Activated CD4-positive, alpha-beta T cell treated with anti-CD3 and anti-CD28 coated beads, Interleukin-2, amount 10 ng/mL, durations not matched to agents 7 days and 5 days (primary cell): ENCODE data around the gene VIM. TPM values are rescaled to one million over a fixed set of nuclear protein-coding genes. Genes with fewer than 3 reads are reported as not detected.

Experiments used
- CTCF ChIA-PET: fragments of 350-600 bp; sonication (Branson Sonifier 250); formaldehyde crosslinking; loops from one replicate; lab custom pipeline; 2021; ENCODE audit warnings: antibody characterized with exemption; lab: Charles Lee
- POLR2A ChIA-PET: fragments of 350-600 bp; sonication (Branson Sonifier 250); formaldehyde crosslinking; loops from one replicate; lab custom pipeline; 2021; ENCODE audit warnings: antibody characterized with exemption; lab: Charles Lee
- DNase-seq: peaks from one replicate; pipeline ENCODE4 v3.0.0-alpha.2; 2020
- H3K27ac Mint-ChIP-seq: one replicate; pipeline ENCODE4 v1.8.0; 2021; ENCODE audit warnings: mild to moderate bottlenecking, moderate library complexity, mixed read lengths
- H3K27me3 Mint-ChIP-seq: one replicate; pipeline ENCODE4 v1.8.0; 2021; ENCODE audit warnings: mixed read lengths
- H3K36me3 Mint-ChIP-seq: one replicate; pipeline ENCODE4 v1.8.0; 2021; ENCODE audit warnings: low read depth, mixed read lengths
- H3K4me1 Mint-ChIP-seq: one replicate; pipeline ENCODE4 v1.8.0; 2021; ENCODE audit warnings: mixed read lengths
- H3K4me3 Mint-ChIP-seq: one replicate; pipeline ENCODE4 v1.8.0; 2021; ENCODE audit warnings: mild to moderate bottlenecking, moderate library complexity, mixed read lengths
- H3K9me3 Mint-ChIP-seq: one replicate; pipeline ENCODE4 v1.8.0; 2021; ENCODE audit warnings: mixed read lengths
- total RNA-seq, 2 experiments: library from RNA; stranded (reverse); gene quantifications; one replicate each; pipeline ENCODE4 v1.2.3, GENCODE V29; 2021

The VIM gene
- total RNA-seq, 2 experiments from 2014 or later, result 2,713 to 2,904 TPM

GRCh38 chr10:17200001-17200911 is 27.8 kb upstream of the VIM start:
- H3K9me3 Mint-ChIP-seq, result peaks cover 1% of the 10 kb centered on the region
- POLR2A ChIA-PET, result interaction anchor here (1.6 kb wide), 1 partner anchor 383 kb away, joined by 7 read pairs; the partner anchor contains the start of gene RSU1
- peak overlapping the region; percentile 79 for H3K4me3 Mint-ChIP-seq
- H3K36me3 Mint-ChIP-seq, result peaks cover 5% of the 10 kb centered on the region
- no peaks in the 10 kb centered on the region for H3K27me3 Mint-ChIP-seq
- DNase-seq, result no peak
- CTCF ChIA-PET, result interaction anchor here (0.6 to 2.8 kb wide), 9 partner anchors 12 to 418 kb away, joined by 3 to 10 read pairs (median 4); partner anchors contain the start of gene VIM
- peak overlapping the region; percentile 91 for H3K27ac Mint-ChIP-seq
- H3K4me1 Mint-ChIP-seq, result peaks cover 52% of the 10 kb centered on the region

GRCh38 chr10:17200912-17201793 is 26.9 kb upstream of the VIM start, which contains the start of gene TRDMT1:
Gene TRDMT1 (minus strand): TSS chr10:17201672. CDS start chr10:17201634, 38 bp downstream.
- peak within 1 kb of the TSS; percentile 91 for H3K27ac Mint-ChIP-seq
- peaks cover 60% of the 10 kb centered on the region for H3K4me1 Mint-ChIP-seq
- H3K9me3 Mint-ChIP-seq, result no peaks in the 10 kb centered on the region
- ChIA-PET CTCF (interaction anchor here (0.6 to 2.8 kb wide), 8 partner anchors 11 to 419 kb away, joined by 3 to 10 read pairs (median 4); partner anchors contain the start of gene VIM), POLR2A (interaction anchor here (1.6 kb wide), 1 partner anchor 384 kb away, joined by 7 read pairs; the partner anchor contains the start of gene RSU1)
- H3K36me3 Mint-ChIP-seq, result peaks cover 5% of the 10 kb centered on the region
- peak; percentile 77 for DNase-seq
- no peaks in the 10 kb centered on the region for H3K27me3 Mint-ChIP-seq
- H3K4me3 Mint-ChIP-seq, result peak within 1 kb of the TSS; percentile 79

GRCh38 chr10:17201794-17202116 is 26.3 kb upstream of the VIM start:
- H3K4me1 Mint-ChIP-seq, result peaks cover 65% of the 10 kb centered on the region
- H3K36me3 Mint-ChIP-seq, result peaks cover 7% of the 10 kb centered on the region
- H3K27ac Mint-ChIP-seq, result peak overlapping the region; percentile 91
- H3K9me3 Mint-ChIP-seq, result no peaks in the 10 kb centered on the region
- no peak for DNase-seq
- no peaks in the 10 kb centered on the region for H3K27me3 Mint-ChIP-seq
- CTCF ChIA-PET, result interaction anchor here (1.3 to 2.8 kb wide), 5 partner anchors 10 to 374 kb away, joined by 3 to 10 read pairs (median 5); no protein-coding TSS in a partner anchor
- peak overlapping the region; percentile 79 for H3K4me3 Mint-ChIP-seq
- POLR2A ChIA-PET, result interaction anchor here (1.6 kb wide), 1 partner anchor 384 kb away, joined by 7 read pairs; the partner anchor contains the start of gene RSU1

GRCh38 chr10:17202506-17202905 is 25.5 kb upstream of the VIM start:
- peak overlapping the region; percentile 29 for H3K4me3 Mint-ChIP-seq
- DNase-seq, result no peak
- peak overlapping the region; percentile 37 for H3K27ac Mint-ChIP-seq
- peaks cover 6% of the 10 kb centered on the region for H3K36me3 Mint-ChIP-seq
- H3K9me3 Mint-ChIP-seq, result no peaks in the 10 kb centered on the region
- CTCF ChIA-PET, result interaction anchor here (2.3 kb wide), 1 partner anchor 9 kb away, joined by 8 read pairs; no protein-coding TSS in a partner anchor
- H3K27me3 Mint-ChIP-seq, result no peaks in the 10 kb centered on the region
- H3K4me1 Mint-ChIP-seq, result peaks cover 71% of the 10 kb centered on the region
- POLR2A ChIA-PET, result no interaction called here

GRCh38 chr10:17202999-17203398 is 25.0 kb upstream of the VIM start:
- Mint-ChIP-seq H3K4me3 (peak overlapping the region; percentile 29), H3K36me3 (peaks cover 6% of the 10 kb centered on the region), H3K4me1 (peaks cover 72% of the 10 kb centered on the region), H3K27me3 (no peaks in the 10 kb centered on the region), H3K9me3 (no peaks in the 10 kb centered on the region), H3K27ac (peak overlapping the region; percentile 55)
- POLR2A ChIA-PET, result no interaction called here
- CTCF ChIA-PET, result no interaction called here
- no peak for DNase-seq

- DNase-seq, result no peak
- POLR2A ChIA-PET, result no interaction called here
- H3K36me3 Mint-ChIP-seq, result peaks cover 6% of the 10 kb centered on the region
- no peaks in the 10 kb centered on the region for H3K27me3 Mint-ChIP-seq
- peaks cover 70% of the 10 kb centered on the region for H3K4me1 Mint-ChIP-seq
- no peaks in the 10 kb centered on the region for H3K9me3 Mint-ChIP-seq
- no peak overlapping the region for H3K4me3 Mint-ChIP-seq
- CTCF ChIA-PET, result no interaction called here
- H3K27ac Mint-ChIP-seq, result no peak overlapping the region
Measured at GRCh38 chr10:17203416-17203815, 24.6 kb upstream of the VIM start.

- ChIA-PET POLR2A (interaction anchor here (0.8 to 2.0 kb wide), 3 partner anchors 10 to 24 kb away, joined by 3 to 20 read pairs (median 3); no protein-coding TSS in a partner anchor), CTCF (interaction anchor here (0.8 to 2.6 kb wide), 5 partner anchors 8 to 186 kb away, joined by 3 to 13 read pairs (median 3); no protein-coding TSS in a partner anchor)
- peak overlapping the region; percentile 88 for H3K27ac Mint-ChIP-seq
- no peaks in the 10 kb centered on the region for H3K9me3 Mint-ChIP-seq
- H3K27me3 Mint-ChIP-seq, result no peaks in the 10 kb centered on the region
- peak overlapping the region; percentile 32 for H3K4me3 Mint-ChIP-seq
- H3K36me3 Mint-ChIP-seq, result peaks cover 4% of the 10 kb centered on the region
- peaks cover 59% of the 10 kb centered on the region for H3K4me1 Mint-ChIP-seq
- peak; percentile 59 for DNase-seq
Measured at GRCh38 chr10:17206210-17206709, 21.8 kb upstream of the VIM start.

GRCh38 chr10:17208476-17208875 is 19.6 kb upstream of the VIM start:
- H3K4me1 Mint-ChIP-seq, result peaks cover 50% of the 10 kb centered on the region
- no peaks in the 10 kb centered on the region for H3K9me3 Mint-ChIP-seq
- ChIA-PET CTCF (interaction anchor here (1.2 kb wide), 1 partner anchor 22 kb away, joined by 4 read pairs; no protein-coding TSS in a partner anchor), POLR2A (no interaction called here)
- no peak for DNase-seq
- H3K36me3 Mint-ChIP-seq, result peaks cover 7% of the 10 kb centered on the region
- H3K27me3 Mint-ChIP-seq, result no peaks in the 10 kb centered on the region
- no peak overlapping the region for H3K27ac Mint-ChIP-seq
- H3K4me3 Mint-ChIP-seq, result no peak overlapping the region

- Mint-ChIP-seq H3K36me3 (peaks cover 9% of the 10 kb centered on the region), H3K9me3 (no peaks in the 10 kb centered on the region), H3K4me1 (peaks cover 49% of the 10 kb centered on the region), H3K27me3 (no peaks in the 10 kb centered on the region), H3K4me3 (no peak overlapping the region), H3K27ac (no peak overlapping the region)
- ChIA-PET CTCF (interaction anchor here (1.2 kb wide), 1 partner anchor 21 kb away, joined by 4 read pairs; no protein-coding TSS in a partner anchor), POLR2A (no interaction called here)
- no peak for DNase-seq
Measured at GRCh38 chr10:17209302-17209701, 18.7 kb upstream of the VIM start.

GRCh38 chr10:17209881-17210280 is 18.2 kb upstream of the VIM start:
- CTCF ChIA-PET, result no interaction called here
- H3K36me3 Mint-ChIP-seq, result peaks cover 14% of the 10 kb centered on the region
- DNase-seq, result no peak
- no peak overlapping the region for H3K27ac Mint-ChIP-seq
- no peaks in the 10 kb centered on the region for H3K27me3 Mint-ChIP-seq
- POLR2A ChIA-PET, result no interaction called here
- no peaks in the 10 kb centered on the region for H3K9me3 Mint-ChIP-seq
- no peak overlapping the region for H3K4me3 Mint-ChIP-seq
- peaks cover 48% of the 10 kb centered on the region for H3K4me1 Mint-ChIP-seq

GRCh38 chr10:17210361-17210760 is 17.7 kb upstream of the VIM start:
- Mint-ChIP-seq H3K4me1 (peaks cover 51% of the 10 kb centered on the region), H3K9me3 (no peaks in the 10 kb centered on the region), H3K36me3 (peaks cover 16% of the 10 kb centered on the region), H3K27ac (no peak overlapping the region), H3K4me3 (no peak overlapping the region), H3K27me3 (no peaks in the 10 kb centered on the region)
- POLR2A ChIA-PET, result no interaction called here
- CTCF ChIA-PET, result no interaction called here
- DNase-seq, result no peak

GRCh38 chr10:17212802-17213221 is 15.2 kb upstream of the VIM start:
- H3K4me3 Mint-ChIP-seq, result no peak overlapping the region
- POLR2A ChIA-PET, result no interaction called here
- peaks cover 53% of the 10 kb centered on the region for H3K4me1 Mint-ChIP-seq
- no peaks in the 10 kb centered on the region for H3K27me3 Mint-ChIP-seq
- no peak for DNase-seq
- peaks cover 22% of the 10 kb centered on the region for H3K36me3 Mint-ChIP-seq
- peak overlapping the region; percentile 48 for H3K27ac Mint-ChIP-seq
- CTCF ChIA-PET, result interaction anchor here (1.1 to 1.8 kb wide), 2 partner anchors 12 to 395 kb away, joined by 3 to 8 read pairs; partner anchors contain the start of genes RSU1 and TRDMT1
- H3K9me3 Mint-ChIP-seq, result no peaks in the 10 kb centered on the region
